Vagina (tissue), 2 donors: ENCODE data around the gene IL6. TPM values are rescaled to one million over a fixed set of nuclear protein-coding genes. Genes with fewer than 3 reads are reported as not detected.

Experiments used
- DNase-seq, 2 donors: peaks; one replicate each; pipeline ENCODE4 v3.0.0-alpha.2; 2017; ENCODE audit errors: extremely low spot score in 2 of 2
- H3K27ac ChIP-seq: fragments of 200-600 bp; sonication (generic); one replicate; pipeline ENCODE4 v1.5.1; 2019
- H3K27me3 ChIP-seq: fragments of 200-600 bp; sonication (generic); one replicate; pipeline ENCODE4 v1.5.1; 2019
- H3K36me3 ChIP-seq, 2 donors: fragments of 200-600 bp; sonication (generic); one replicate each; pipeline ENCODE4 v1.5.1; 2017 to 2019
- H3K4me1 ChIP-seq: fragments of 200-600 bp; sonication (generic); one replicate; pipeline ENCODE4 v1.5.1; 2019
- H3K4me3 ChIP-seq, 2 donors: fragments of 200-600 bp; sonication (generic); 1 replicate in 1 of 2; 2 replicates in 1 of 2; pipeline ENCODE4 v1.5.1; 2016 to 2019
- H3K9me3 ChIP-seq: fragments of 200-600 bp; sonication (generic); one replicate; pipeline ENCODE4 v1.5.1; 2019
- CTCF ChIP-seq, 3 experiments: fragments of 450-650 bp in 2 of 3; fragments of 200-600 bp in 1 of 3; sonication (generic) in 1 of 3; IDR thresholded peaks; one replicate each; pipeline ENCODE4 v1.5.1; 2017 to 2019; ENCODE audit warnings: antibody characterized with exemption in 3 of 3, mild to moderate bottlenecking in 2 of 3, moderate library complexity in 2 of 3
- POLR2A ChIP-seq, 2 donors: fragments of 450-650 bp; IDR thresholded peaks; one replicate each; pipeline ENCODE4 v1.6.1; 2017; ENCODE audit warnings: antibody characterized with exemption in 2 of 2, mild to moderate bottlenecking in 2 of 2, moderate library complexity in 2 of 2
- POLR2AphosphoS5 ChIP-seq, 2 donors: sonication (generic); formaldehyde crosslinking; IDR thresholded peaks; one replicate each; pipeline ENCODE4 v1.9.0; 2017; ENCODE audit warnings: antibody characterized with exemption in 2 of 2, mild to moderate bottlenecking in 2 of 2, low read depth in 1 of 2; ENCODE audit not compliant: insufficient read depth in 1 of 2
- intact Hi-C: fragments of 100-400 bp; cut with DNase I; formaldehyde crosslinking; loops from one replicate; pipeline ENCODE4 v1.15.1; 2023
- total RNA-seq: library from RNA; depleted of rRNA; stranded (reverse); fragments of >200 nt; gene quantifications from one replicate; pipeline ENCODE4 v1.2.3, GENCODE V29; 2016

The IL6 gene
- total RNA-seq, 1 donor from 2014 or later = 12.0 TPM

GRCh38 chr7:22751341-22751740 lies 24.3 kb downstream of the IL6 start:
- TF ChIP-seq POLR2A (IDR thresholded peaks at IDR 0.05) = no peak
- no peaks in the 10 kb centered on the region for H3K36me3 ChIP-seq
- no peaks in the 10 kb centered on the region for H3K4me1 ChIP-seq
- no peak overlapping the region for H3K4me3 ChIP-seq
- H3K27me3 ChIP-seq = no peaks in the 10 kb centered on the region
- no peaks in the 10 kb centered on the region for H3K9me3 ChIP-seq
- H3K27ac ChIP-seq = no peak overlapping the region
- intact Hi-C loops = no loop called here
- DNase-seq = no peak

- H3K27me3 ChIP-seq = no peaks in the 10 kb centered on the region
- no peaks in the 10 kb centered on the region for H3K9me3 ChIP-seq
- TF ChIP-seq CTCF (IDR thresholded peaks at IDR 0.05) (no peak), POLR2A (IDR thresholded peaks at IDR 0.05) (no peak)
- no peak for DNase-seq
- no peaks in the 10 kb centered on the region for H3K36me3 ChIP-seq
- H3K27ac ChIP-seq = no peak overlapping the region
- no peak overlapping the region for H3K4me3 ChIP-seq
- H3K4me1 ChIP-seq = no peaks in the 10 kb centered on the region
- intact Hi-C loops = no loop called here
Measured at GRCh38 chr7:22757338-22757994, 30.5 kb downstream of the IL6 start.

- no peak for TF ChIP-seq POLR2AphosphoS5 (IDR thresholded peaks at IDR 0.05; ENCODE audit: insufficient read depth in 1 of 2, low read depth in 1 of 2)
- TF ChIP-seq CTCF (IDR thresholded peaks at IDR 0.05) = no peak
- TF ChIP-seq POLR2A (IDR thresholded peaks at IDR 0.05) = no peak
- no peaks in the 10 kb centered on the region for H3K4me1 ChIP-seq
- H3K4me3 ChIP-seq = no peak overlapping the region
- no peaks in the 10 kb centered on the region for H3K9me3 ChIP-seq
- H3K36me3 ChIP-seq = no peaks in the 10 kb centered on the region
- H3K27ac ChIP-seq = no peak overlapping the region
- no peak for DNase-seq
- no peaks in the 10 kb centered on the region for H3K27me3 ChIP-seq
- intact Hi-C loops = no loop called here
Measured at GRCh38 chr7:22758576-22758975, 31.6 kb downstream of the IL6 start.

GRCh38 chr7:22759721-22760120 lies 32.7 kb downstream of the IL6 start:
- Histone ChIP-seq H3K9me3 (no peaks in the 10 kb centered on the region), H3K36me3 (no peaks in the 10 kb centered on the region), H3K4me3 (no peak overlapping the region), H3K27me3 (no peaks in the 10 kb centered on the region), H3K27ac (no peak overlapping the region), H3K4me1 (no peaks in the 10 kb centered on the region)
- intact Hi-C loops = no loop called here
- no peak for DNase-seq
- no peak for TF ChIP-seq POLR2AphosphoS5 (IDR thresholded peaks at IDR 0.05; ENCODE audit: insufficient read depth in 1 of 2, low read depth in 1 of 2)
- no peak for TF ChIP-seq POLR2A (IDR thresholded peaks at IDR 0.05)
- TF ChIP-seq CTCF (IDR thresholded peaks at IDR 0.05) = no peak

GRCh38 chr7:22762866-22763265 lies 35.9 kb downstream of the IL6 start:
- intact Hi-C loops = no loop called here

More at GRCh38 chr7:22762866-22763265, 35.9 kb downstream of the IL6 start:
- DNase-seq = no peak
- H3K36me3 ChIP-seq = no peaks in the 10 kb centered on the region
- no peaks in the 10 kb centered on the region for H3K27me3 ChIP-seq
- TF ChIP-seq POLR2A (IDR thresholded peaks at IDR 0.05) = no peak
- no peak for TF ChIP-seq CTCF (IDR thresholded peaks at IDR 0.05)
- TF ChIP-seq POLR2AphosphoS5 (IDR thresholded peaks at IDR 0.05; ENCODE audit: insufficient read depth in 1 of 2, low read depth in 1 of 2) = no peak
- H3K27ac ChIP-seq = no peak overlapping the region
- H3K4me3 ChIP-seq = no peak overlapping the region
- H3K4me1 ChIP-seq = no peaks in the 10 kb centered on the region
- H3K9me3 ChIP-seq = no peaks in the 10 kb centered on the region
